ENCODE data around the gene DOP1A. TPM values are rescaled to one million over a fixed set of nuclear protein-coding genes. Genes with fewer than 3 reads are reported as not detected.

Gene DOP1A
- total RNA-seq, 1 experiment from 2014 or later, result 17.0 TPM

DNA sequence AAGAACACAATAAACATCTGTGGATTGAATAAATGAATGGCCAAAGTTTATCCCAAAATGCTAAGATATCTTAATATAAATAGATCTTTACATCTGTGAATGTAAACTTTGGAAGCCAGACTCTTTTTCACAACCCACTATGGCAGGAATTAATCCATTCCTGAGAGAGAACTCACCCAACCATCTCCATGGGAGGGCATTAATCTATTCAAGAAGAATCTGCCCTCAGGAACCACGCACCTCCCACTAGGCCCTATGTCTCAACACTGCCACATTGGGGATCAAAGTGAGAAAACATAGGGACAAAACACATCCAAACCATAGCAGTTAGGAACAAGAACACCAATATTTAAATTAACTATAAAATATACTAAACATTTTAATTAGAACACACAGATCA, 5.2 kb upstream of the DOP1A start:
- H2BK12ac ChIP-seq (ENCODE audit: insufficient read length, low read depth, low read length), result no peak overlapping the region
- Mint-ChIP-seq H3K9me3 (no peaks in the 10 kb centered on the region), H3K4me1 (peaks cover 27 to 28% of the 10 kb centered on the region in 2 experiments), H3K27ac (no peak overlapping the region), H3K27me3 (ENCODE audit: low read depth) (no peaks in the 10 kb centered on the region), H3K36me3 (ENCODE audit: insufficient read depth in 1 of 3, low read depth in 3 of 3) (peaks cover 5 to 19% (median 9%) of the 10 kb centered on the region in 3 experiments), H3K4me3 (no peak overlapping the region)
- no peak overlapping the region for H3K18ac ChIP-seq (ENCODE audit: insufficient read length, low read depth, low read length)
- H3K56ac ChIP-seq (ENCODE audit: insufficient read length, low read depth, low read length), result no peak overlapping the region
- no peak overlapping the region for H2BK15ac ChIP-seq (ENCODE audit: low read depth, low read length)
- H3T11ph ChIP-seq (ENCODE audit: low read length), result no peak overlapping the region
- TF ChIP-seq, protein P1, sequence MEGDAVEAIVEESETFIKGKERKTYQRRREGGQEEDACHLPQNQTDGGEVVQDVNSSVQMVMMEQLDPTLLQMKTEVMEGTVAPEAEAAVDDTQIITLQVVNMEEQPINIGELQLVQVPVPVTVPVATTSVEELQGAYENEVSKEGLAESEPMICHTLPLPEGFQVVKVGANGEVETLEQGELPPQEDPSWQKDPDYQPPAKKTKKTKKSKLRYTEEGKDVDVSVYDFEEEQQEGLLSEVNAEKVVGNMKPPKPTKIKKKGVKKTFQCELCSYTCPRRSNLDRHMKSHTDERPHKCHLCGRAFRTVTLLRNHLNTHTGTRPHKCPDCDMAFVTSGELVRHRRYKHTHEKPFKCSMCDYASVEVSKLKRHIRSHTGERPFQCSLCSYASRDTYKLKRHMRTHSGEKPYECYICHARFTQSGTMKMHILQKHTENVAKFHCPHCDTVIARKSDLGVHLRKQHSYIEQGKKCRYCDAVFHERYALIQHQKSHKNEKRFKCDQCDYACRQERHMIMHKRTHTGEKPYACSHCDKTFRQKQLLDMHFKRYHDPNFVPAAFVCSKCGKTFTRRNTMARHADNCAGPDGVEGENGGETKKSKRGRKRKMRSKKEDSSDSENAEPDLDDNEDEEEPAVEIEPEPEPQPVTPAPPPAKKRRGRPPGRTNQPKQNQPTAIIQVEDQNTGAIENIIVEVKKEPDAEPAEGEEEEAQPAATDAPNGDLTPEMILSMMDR (conservative IDR thresholded peaks at IDR 0.05), result no peak
- H4K91ac ChIP-seq (ENCODE audit: insufficient read length, low read depth, low read length), result no peak overlapping the region
- no peak overlapping the region for H3K27ac ChIP-seq (ENCODE audit: insufficient read length, low read depth, low read length)
- H2AFZ ChIP-seq (ENCODE audit: low read length), result no peak overlapping the region
- no peak overlapping the region for H2BK120ac ChIP-seq (ENCODE audit: low read depth, low read length, poor library complexity, severe bottlenecking)
- H4K8ac ChIP-seq (replicated peaks; ENCODE audit: insufficient read length, low read depth, low read length), result no peak overlapping the region
- no peaks in the 10 kb centered on the region for H4K20me1 ChIP-seq (ENCODE audit: control insufficient read depth, insufficient read depth, insufficient read length)
- H3K4me2 ChIP-seq (ENCODE audit: insufficient read depth, insufficient read length, low read length), result no peak overlapping the region
- peaks cover 2% of the 10 kb centered on the region; the same call in 1 of the 2 replicates for H3K79me2 ChIP-seq (ENCODE audit: insufficient read depth, low read length)
- H4K5ac ChIP-seq (ENCODE audit: insufficient read length, low read depth, low read length), result no peak overlapping the region
- no CpG with 5 or more reads among the region's 1 CpG for WGBS (ENCODE audit: extremely low coverage, insufficient read length, low lambda C conversion rate)
- H3K23ac ChIP-seq (ENCODE audit: insufficient read length, low read depth, low read length), result no peak overlapping the region
- H3K4me1 ChIP-seq (ENCODE audit: insufficient read depth, low read length), result no peaks in the 10 kb centered on the region
- no peak overlapping the region for H3K14ac ChIP-seq (ENCODE audit: insufficient read depth, low read length)
- no peak overlapping the region for H3K4ac ChIP-seq (ENCODE audit: low read depth, low read length)
- H2AK5ac ChIP-seq (ENCODE audit: insufficient read length, low read length), result no peak overlapping the region
- no peak overlapping the region for H3K9ac ChIP-seq (ENCODE audit: extremely low read depth, insufficient read length, low read length)
- no peak overlapping the region for H2BK5ac ChIP-seq (ENCODE audit: insufficient read length, low read length)
- DNase-seq, result no peak
- H3K79me1 ChIP-seq (ENCODE audit: insufficient read depth, low read depth, low read length, poor library complexity, severe bottlenecking), result peaks cover 2% of the 10 kb centered on the region
- H3K9me3 ChIP-seq (ENCODE audit: control insufficient read depth, low read depth, low read length), result no peaks in the 10 kb centered on the region
- no peaks in the 10 kb centered on the region for H3K27me3 ChIP-seq (ENCODE audit: insufficient read depth, low read length)
- no peak overlapping the region for H2BK20ac ChIP-seq (ENCODE audit: low read depth, low read length, poor library complexity, severe bottlenecking)
- H3K23me2 ChIP-seq (ENCODE audit: insufficient read length, low read depth, low read length, poor library complexity, severe bottlenecking), result no peaks in the 10 kb centered on the region

Measured in H9 (cell line).